ENCODE data around the gene DHX29. TPM values are rescaled to one million over a fixed set of nuclear protein-coding genes. Genes with fewer than 3 reads are reported as not detected.

The DHX29 gene
- total RNA-seq, 3 donors from 2014 or later = 28.3 to 40.1 (median 31.1) TPM

DNA sequence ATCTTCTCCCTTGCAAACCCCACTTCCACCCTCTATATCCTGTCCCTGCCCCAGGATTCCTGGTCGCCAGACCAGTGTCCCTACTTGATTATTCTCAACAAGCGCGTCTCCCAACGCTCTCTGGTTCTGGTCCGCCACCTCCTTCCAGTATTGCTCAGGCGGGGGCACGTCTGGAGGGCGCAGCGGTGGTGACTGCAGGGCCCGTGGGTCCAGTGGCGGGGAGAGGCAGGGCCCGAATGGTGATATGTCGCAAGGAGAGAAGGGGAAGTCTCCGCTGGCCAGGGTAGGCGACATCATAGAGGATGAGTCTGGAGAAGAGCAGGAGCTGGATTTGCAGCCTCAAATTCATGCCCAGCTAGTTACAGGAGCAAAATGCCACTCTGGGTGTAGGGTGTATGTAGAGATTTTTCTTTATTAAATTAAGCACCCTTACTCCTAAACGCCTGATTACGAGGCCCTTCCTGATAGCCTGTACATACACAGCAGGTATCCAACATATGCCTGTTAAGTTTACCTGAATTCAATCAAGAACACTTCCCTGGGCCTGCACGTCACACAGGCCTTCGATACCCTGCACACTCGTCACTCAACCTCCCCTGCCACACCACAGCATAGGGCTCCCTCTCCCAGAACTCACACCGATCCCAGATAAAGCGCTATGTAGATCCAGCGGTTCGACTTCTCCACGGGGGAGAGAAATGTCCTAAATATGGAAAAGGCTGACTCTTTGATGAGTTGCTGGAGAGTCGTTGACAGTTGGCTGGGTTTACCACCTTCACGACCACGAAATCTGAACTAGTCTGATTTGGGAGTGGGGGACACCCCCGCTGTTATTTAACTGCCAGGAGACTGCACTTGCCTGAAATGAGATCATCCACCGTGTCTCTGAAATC lies 85.2 kb downstream of the DHX29 start:
- intact Hi-C loops (cut with DNase I; ENCODE audit: low total_unique reads) = no loop called here
- H3K27me3 ChIP-seq = peaks cover 2 to 71% of the 10 kb centered on the region in 2 donors
- TF ChIP-seq POLR2A (IDR thresholded peaks at IDR 0.05) = no peak
- no peak for TF ChIP-seq POLR2AphosphoS5 (IDR thresholded peaks at IDR 0.05)
- TF ChIP-seq, protein P1, sequence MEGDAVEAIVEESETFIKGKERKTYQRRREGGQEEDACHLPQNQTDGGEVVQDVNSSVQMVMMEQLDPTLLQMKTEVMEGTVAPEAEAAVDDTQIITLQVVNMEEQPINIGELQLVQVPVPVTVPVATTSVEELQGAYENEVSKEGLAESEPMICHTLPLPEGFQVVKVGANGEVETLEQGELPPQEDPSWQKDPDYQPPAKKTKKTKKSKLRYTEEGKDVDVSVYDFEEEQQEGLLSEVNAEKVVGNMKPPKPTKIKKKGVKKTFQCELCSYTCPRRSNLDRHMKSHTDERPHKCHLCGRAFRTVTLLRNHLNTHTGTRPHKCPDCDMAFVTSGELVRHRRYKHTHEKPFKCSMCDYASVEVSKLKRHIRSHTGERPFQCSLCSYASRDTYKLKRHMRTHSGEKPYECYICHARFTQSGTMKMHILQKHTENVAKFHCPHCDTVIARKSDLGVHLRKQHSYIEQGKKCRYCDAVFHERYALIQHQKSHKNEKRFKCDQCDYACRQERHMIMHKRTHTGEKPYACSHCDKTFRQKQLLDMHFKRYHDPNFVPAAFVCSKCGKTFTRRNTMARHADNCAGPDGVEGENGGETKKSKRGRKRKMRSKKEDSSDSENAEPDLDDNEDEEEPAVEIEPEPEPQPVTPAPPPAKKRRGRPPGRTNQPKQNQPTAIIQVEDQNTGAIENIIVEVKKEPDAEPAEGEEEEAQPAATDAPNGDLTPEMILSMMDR (IDR thresholded peaks at IDR 0.05) = no peak

DNA sequence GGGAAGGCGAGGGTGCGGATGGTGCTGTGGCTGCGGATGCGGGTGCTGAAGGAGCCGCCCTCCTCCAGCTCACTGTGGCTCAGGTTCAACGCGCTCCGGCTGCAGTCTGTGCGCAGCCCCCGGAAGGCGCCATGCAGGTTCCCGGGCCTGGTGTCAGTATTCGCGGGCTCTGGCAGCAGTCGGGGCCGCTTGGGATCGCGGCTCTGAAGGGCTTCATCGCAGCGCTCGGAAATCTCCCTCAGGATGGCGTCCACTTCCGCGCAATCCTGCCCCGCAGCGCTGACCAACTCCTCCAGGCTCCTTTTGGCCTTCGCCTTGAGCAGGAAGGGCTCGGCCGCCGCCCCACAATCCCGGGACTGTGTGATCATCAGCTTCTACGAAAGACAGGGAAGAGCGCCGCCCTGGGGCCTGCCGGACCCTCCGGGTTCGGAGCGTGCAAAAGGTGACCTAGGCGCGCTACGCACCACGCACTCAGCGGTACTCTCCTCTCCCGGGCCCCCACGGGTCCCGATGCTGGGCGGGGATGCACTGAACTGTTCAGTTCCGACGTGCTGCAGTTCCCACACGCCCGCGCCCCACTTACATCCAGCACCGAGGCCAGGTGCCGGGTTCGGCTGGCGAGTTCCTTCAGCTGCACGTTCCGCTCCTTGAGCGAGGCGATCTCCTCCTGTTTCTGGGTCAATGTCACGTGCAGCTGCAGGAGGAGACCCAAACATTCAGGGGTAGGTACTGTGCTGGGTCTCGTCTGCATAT lies 86.9 kb downstream of the DHX29 start:
- intact Hi-C loops (cut with DNase I; ENCODE audit: low total_unique reads) = no loop called here
- H3K4me3 ChIP-seq = peak overlapping the region; percentile 0 to 64 (median 47)
- no peak for TF ChIP-seq POLR2A (IDR thresholded peaks at IDR 0.05)
- no peak for TF ChIP-seq POLR2AphosphoS5 (IDR thresholded peaks at IDR 0.05)
- TF ChIP-seq, protein P1 (IDR thresholded peaks at IDR 0.05) = no peak
- no peaks in the 10 kb centered on the region for H3K36me3 ChIP-seq
- H3K27ac ChIP-seq = no peak overlapping the region
- no peaks in the 10 kb centered on the region for H3K9me3 ChIP-seq
- peaks cover 2 to 55% of the 10 kb centered on the region in 2 donors for H3K27me3 ChIP-seq
- H3K4me1 ChIP-seq = peaks cover 0 to 7% of the 10 kb centered on the region in 2 donors
- no peak for DNase-seq (ENCODE audit: low spot score in 2 of 2)

More for the DNA sequence above, 85.2 kb downstream of the DHX29 start:
- peaks cover 0 to 7% of the 10 kb centered on the region in 2 donors for H3K4me1 ChIP-seq
- H3K4me3 ChIP-seq = no peak overlapping the region
- DNase-seq (ENCODE audit: low spot score in 2 of 2) = no peak
- no peak overlapping the region for H3K27ac ChIP-seq
- H3K9me3 ChIP-seq = no peaks in the 10 kb centered on the region
- no peaks in the 10 kb centered on the region for H3K36me3 ChIP-seq

DNA sequence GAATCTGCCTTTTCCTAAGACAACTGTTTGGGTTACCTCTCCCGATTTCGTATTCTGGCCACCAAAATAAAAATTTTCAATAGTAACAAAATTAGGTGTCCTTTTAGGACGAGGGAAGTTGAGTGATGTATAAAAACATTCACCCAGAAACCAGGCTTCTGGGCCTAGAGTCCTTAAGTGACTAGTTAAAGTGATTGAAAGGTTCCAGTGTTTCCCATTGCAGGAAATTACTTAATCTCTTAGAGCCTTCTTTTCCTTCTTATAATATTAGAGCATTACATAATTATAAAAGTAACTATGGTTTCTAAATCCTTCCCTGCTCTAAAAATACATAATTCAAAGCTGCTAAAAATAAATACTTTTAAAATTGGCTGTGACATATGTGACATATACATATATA lies 87.7 kb downstream of the DHX29 start:
- Histone ChIP-seq H3K36me3 (no peaks in the 10 kb centered on the region), H3K4me1 (peaks cover 0 to 7% of the 10 kb centered on the region in 2 donors), H3K9me3 (no peaks in the 10 kb centered on the region), H3K4me3 (no peak overlapping the region), H3K27me3 (peaks cover 2 to 47% of the 10 kb centered on the region in 2 donors), H3K27ac (no peak overlapping the region)
- TF ChIP-seq POLR2A (IDR thresholded peaks at IDR 0.05) (no peak), POLR2AphosphoS5 (IDR thresholded peaks at IDR 0.05) (no peak)
- TF ChIP-seq, protein P1 (IDR thresholded peaks at IDR 0.05) = no peak
- DNase-seq (ENCODE audit: low spot score in 2 of 2) = no peak
- intact Hi-C loops (cut with DNase I; ENCODE audit: low total_unique reads) = no loop called here

DNA sequence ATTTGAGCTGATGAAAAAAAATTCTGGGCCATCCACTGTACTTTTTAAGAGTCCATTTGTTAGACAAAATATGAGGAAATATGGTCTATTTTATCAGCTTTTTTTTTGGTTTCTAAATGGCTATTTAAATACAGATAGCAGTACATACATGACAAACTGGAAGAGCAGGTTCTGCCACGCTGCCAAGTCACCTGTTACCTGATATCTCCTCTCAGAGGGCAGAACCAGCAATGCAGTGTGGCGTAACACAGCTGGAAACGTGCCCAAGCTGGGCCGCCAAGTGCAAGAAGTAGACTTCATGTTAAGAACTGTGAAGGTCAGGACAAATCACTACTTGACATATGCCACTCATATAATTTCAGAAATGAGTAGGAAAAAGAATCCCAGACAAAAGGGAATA lies 88.5 kb downstream of the DHX29 start:
- Histone ChIP-seq H3K27ac (no peak overlapping the region), H3K27me3 (peaks cover 2 to 39% of the 10 kb centered on the region in 2 donors), H3K9me3 (no peaks in the 10 kb centered on the region), H3K4me3 (no peak overlapping the region), H3K4me1 (peaks cover 0 to 7% of the 10 kb centered on the region in 2 donors), H3K36me3 (no peaks in the 10 kb centered on the region)
- intact Hi-C loops (cut with DNase I; ENCODE audit: low total_unique reads) = no loop called here
- no peak for TF ChIP-seq POLR2AphosphoS5 (IDR thresholded peaks at IDR 0.05)
- TF ChIP-seq POLR2A (IDR thresholded peaks at IDR 0.05) = no peak
- TF ChIP-seq, protein P1 (IDR thresholded peaks at IDR 0.05) = no peak
- no peak for DNase-seq (ENCODE audit: low spot score in 2 of 2)
